HG03103 (cell line): ENCODE measurements around the gene AGK.

Experiments used
- ATAC-seq: cut with Tn5 transposase; IDR thresholded peaks from one replicate; pipeline ENCODE4 v1.9.1; 2021; ENCODE audit warnings: low read depth; ENCODE audit not compliant: unreplicated experiment

The AGK gene

GRCh38 chr7:141584935-141585334, 33.7 kb downstream of the AGK start:
- no peak for ATAC-seq

DNA sequence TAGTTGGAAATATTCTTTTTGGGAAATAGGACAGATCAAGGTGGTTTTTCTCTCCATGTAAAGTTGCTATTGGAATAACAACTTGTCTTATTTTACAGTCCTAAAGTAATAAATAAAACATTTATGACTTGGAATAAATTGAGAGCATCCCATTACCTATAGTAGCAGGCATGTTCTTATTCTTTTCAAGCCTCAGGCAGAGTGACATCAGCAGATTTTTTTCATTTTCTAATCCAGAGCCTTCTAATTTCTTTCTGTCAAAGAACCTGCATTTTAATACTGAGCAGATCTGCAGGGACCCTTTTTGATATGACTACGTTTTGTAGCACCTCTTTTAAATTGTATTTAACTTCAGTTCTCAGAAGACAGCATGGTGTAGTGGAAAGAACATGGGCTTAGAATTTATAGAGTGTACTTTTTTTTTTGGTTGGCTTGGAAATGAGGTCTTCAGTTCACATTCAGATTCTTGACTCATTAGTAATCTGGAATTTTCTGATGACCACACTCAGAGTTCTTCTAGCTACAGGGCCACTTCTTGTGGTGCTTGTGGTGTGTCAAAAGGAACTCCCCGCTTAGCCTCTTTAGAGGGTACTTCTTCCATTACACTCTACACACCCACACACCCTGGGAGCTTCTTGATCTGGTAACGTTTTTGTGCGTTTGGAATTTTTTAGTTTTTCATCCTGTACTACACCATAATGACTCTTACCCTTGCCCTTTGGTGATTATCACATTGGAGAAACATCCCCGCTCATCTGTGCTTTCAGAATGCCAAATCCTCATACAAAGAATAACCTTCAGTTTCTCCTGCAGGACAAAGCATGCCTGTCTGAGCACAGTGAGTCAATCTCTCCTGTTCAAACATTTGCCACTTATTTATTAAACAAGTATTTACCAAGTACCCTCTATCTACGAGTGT, 34.6 kb downstream of the AGK start:
- ATAC-seq, result peak; percentile 86

DNA sequence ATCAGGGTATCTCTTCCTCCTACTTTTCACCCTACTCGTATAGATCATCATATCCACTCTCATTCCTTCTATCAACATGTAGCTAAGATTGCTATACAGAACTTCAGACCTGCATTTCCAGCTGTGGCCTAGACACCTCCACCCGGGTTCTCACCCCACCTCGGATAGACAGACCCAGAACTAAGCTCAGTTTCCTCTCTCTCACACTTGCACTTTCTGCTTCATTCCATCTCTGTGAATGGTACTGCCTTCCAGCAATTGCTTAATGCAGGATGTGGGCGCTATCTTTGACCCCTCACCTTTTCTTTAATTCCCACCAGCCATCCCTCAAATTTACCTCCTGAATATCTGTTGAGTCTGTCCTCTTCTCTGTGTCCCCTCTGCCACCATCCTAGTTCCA, 35.7 kb downstream of the AGK start:
- no peak for ATAC-seq

DNA sequence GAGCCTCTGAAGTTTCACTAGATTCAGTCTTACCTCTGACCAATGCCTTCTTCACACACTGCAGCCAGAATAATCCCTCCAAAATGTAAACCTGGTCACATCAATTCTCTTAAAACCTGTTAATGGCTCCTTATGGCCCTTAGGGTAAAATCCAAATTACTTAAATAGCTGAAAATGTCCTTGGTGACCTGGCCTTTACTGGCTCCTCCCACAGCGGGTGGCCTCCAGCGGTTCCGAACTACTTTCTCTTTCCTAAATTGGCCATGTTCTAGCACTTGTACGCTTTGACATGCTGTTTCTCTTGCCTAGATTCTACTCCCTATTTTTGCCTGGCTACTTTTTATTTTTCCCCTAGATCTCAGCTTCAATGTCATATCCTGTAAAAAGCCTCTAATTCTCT, 36.1 kb downstream of the AGK start:
- no peak for ATAC-seq

- ATAC-seq, result no peak
Measured at GRCh38 chr7:141588912-141589311, 37.7 kb downstream of the AGK start.

DNA sequence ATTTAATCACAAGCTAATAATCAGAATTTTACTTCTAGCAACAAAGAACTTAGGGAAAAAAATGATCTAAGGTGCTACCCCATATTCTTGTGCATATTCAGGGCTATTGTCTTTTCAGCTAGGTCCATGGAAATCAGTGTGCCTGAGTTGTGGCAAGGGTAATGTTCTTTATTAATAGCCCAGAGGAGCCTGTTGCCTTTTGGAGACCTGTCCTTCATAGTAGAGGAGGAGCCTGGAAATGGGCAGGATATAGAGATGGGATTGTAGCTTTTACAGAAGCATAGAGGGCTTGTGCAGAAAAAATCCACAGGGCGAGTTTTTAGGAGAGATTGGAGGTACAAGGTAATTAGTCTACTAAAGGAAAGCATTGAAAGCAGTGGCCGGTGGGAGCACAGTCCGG, 38.9 kb downstream of the AGK start:
- no peak for ATAC-seq

GRCh38 chr7:141590666-141591065, 39.5 kb downstream of the AGK start:
- ATAC-seq, result no peak

- ATAC-seq, result peak; percentile 67
Measured at GRCh38 chr7:141593134-141593533, 41.9 kb downstream of the AGK start.

DNA sequence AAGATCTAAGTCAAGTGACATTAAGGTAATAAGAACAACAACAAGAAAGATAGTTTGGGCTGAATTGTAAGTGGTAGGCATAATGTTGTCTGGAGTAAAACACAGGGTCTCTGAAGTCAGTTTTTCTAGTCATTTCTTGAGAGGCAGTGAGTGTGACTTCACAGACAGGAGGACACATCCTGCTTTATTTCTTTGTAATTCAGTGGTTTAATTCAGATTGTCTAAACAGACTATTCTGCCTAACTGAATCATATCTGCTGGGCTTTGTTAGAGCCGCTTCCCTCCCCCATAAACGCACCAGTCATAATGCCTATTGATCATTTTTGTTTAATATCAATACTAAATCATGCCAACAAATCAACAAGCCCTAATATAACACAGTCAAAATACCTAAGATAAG, 46.8 kb downstream of the AGK start:
- no peak for ATAC-seq

DNA sequence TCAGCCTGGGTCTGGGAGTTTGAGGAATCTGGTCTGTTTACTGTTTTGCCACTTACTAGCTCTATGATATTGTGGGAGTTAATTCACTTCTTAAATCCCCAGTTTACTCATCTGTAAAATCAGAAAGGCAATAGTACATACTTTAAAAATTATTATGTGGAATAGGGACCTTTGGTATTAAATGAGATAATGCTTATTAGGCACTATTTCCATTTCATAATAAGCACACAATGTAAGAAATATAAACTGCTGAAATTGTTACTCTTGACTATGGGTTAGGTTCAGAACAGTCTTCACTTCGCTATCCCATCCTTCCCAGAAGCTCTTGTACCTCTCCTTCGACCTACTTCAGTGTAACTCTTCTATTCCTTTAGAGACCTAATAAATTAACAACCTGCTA, 47.2 kb downstream of the AGK start:
- no peak for ATAC-seq

DNA sequence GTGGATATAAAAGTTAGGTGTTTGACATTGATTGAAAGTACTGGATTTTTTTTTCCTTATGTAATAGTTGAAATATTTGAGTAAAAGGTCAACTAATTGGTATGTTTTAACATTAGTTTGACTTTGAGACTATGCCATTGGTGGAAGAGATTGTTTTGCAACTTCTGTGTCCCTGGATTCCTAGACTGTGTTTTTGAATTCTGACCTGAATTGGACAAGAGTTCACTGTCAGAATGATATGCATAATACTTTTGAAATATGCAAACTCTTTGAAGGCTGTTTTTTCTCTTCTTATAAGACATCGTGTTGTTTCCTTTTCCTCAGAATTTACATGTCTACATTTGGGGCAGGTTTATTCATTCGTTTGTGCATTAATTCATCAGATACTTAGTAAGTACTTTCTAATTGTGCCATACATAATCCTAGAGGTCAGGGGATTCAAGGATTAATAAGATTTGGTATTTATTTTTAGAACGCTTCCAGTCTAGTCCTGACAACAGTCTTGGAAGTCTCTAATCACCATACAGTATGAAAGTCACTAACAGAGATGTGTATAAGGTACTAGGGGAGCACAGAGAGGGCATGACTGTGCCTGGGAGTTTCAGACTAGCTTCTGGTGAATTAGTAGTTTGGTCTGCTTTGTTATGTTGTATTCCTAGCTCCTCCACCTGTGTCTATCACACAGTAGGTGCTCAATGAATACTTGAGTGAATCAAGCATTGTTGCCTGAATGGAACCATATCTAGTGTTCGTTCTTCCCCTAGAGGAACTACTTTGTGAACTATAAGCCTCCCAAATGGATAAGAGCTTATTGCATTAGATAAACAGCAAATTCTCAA, 49.2 kb downstream of the AGK start:
- ATAC-seq, result no peak

DNA sequence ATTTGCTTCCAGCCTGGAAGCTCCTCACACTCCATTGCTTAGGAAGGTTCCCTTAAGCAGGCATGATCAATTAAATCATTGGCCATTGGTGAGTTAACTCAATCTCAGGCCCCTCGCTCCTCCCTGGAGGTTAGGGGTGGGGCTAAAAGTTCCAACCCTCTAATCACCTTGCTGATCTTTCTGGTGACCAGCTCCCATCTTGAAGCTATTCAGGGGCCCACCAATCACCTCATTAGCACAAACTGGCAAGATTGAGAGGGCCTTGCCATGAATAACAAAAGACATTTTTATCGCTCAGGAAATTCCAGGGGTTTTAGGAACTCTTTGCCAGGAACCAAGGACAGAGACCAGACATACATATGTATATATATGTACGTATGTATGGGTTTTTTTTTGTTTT, 58.4 kb downstream of the AGK start:
- ATAC-seq, result no peak

DNA sequence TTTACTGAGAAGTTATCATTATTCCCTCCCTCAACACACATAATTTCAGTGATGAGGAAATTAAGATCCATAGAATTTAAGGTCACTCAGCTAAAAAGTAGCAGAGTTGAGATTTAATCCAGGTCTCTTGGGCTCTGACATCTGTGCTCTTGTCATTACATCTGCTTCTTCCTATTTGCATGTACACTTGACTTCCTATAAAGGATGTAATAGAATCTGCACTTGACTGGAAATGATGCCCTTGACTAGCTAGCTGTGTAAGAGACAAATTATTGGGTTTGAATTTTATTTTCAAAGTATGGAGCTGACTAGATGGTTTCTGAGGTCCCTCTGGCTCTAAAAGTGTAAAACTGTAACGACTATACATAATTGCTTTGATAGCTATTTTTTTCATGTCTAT, 59.5 kb downstream of the AGK start:
- ATAC-seq, result no peak

GRCh38 chr7:141612861-141613260, 61.7 kb downstream of the AGK start:
- ATAC-seq, result no peak

DNA sequence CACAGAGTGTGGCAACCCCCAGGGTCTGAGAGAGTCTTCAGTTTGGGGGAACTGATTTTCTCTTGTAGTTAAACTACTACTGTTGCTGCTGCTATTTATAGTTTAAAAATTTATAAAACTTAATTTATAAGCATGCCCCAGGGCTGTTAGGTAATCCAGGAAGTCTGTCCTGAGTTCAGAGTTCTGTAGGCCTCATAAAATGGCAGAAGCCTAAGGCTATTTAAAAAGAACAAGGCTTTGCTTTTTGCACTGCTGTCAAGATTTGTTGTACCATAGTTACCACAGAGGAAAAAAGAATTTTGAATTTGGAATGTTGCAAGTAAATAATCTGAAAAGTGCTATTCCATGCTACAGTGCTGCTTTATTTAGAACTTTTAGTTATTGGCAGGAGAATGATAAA, 66.1 kb downstream of the AGK start:
- no peak for ATAC-seq

DNA sequence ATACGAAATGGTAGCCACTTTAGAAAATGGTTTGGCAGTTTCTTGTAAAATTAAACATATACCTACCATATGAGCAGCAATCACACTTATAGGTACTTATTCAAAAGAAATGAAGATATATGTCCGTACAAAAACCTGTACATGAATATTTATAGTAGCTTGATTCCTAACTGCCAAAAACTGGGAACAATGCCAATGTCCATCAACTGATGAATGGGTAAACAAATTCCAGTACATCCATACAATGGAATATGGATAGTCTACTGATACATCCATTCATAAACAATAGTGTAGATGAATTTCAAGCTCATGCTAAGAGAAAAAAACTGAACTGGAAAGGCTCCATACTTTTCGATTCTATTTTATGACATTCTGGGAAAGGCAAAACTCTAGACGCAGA, 68.5 kb downstream of the AGK start:
- ATAC-seq, result no peak

- no peak for ATAC-seq
Measured at GRCh38 chr7:141624763-141625162, 73.6 kb downstream of the AGK start.

DNA sequence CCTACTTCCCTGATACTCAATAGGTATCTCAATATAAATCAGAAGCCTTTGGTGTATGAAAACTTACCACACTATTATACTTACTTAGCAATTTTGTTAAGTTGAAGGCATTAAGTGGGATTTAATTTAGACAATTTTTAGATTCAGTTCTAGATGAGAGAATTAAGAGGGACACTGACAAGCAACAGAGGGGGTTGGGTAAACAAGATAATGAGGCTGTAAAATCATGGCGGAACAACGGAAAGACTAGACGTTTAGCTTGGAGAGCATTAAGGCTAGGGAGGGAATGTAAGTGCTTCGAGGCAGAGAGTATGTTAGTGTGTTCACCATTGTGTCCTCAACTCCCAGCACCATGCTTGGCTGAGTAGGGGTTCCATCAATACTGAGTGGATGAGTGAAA, 79.4 kb downstream of the AGK start:
- no peak for ATAC-seq

GRCh38 chr7:141631525-141631924, 80.3 kb downstream of the AGK start:
- ATAC-seq, result no peak

- no peak for ATAC-seq
Measured at GRCh38 chr7:141634065-141634464, 82.9 kb downstream of the AGK start.

DNA sequence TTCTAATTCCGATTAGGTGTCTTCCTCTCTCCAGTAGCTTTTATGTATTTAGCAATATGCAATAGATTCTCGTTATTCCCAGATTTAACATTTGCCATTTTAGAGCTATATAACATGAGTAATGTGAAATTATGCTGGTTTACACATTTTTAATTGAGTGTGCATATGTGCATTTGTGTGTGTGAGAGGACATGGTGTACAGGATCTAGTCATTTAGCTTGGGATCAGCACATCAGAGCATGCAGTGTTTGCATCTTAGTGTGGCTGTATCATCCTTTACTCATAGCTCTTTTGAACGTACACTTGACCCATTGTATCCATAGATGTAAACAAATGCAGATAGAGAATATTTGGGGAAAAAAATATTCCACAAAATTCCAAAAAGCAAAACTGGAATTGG, 84.8 kb downstream of the AGK start:
- ATAC-seq, result no peak
